ENCODE data around the gene EFHC1.
"Not testable (repeated sequence)": the region's sequence is repeated elsewhere in the genome, so short reads cannot be mapped to it uniquely, and the experiment has no call there.

The EFHC1 gene, protein sequence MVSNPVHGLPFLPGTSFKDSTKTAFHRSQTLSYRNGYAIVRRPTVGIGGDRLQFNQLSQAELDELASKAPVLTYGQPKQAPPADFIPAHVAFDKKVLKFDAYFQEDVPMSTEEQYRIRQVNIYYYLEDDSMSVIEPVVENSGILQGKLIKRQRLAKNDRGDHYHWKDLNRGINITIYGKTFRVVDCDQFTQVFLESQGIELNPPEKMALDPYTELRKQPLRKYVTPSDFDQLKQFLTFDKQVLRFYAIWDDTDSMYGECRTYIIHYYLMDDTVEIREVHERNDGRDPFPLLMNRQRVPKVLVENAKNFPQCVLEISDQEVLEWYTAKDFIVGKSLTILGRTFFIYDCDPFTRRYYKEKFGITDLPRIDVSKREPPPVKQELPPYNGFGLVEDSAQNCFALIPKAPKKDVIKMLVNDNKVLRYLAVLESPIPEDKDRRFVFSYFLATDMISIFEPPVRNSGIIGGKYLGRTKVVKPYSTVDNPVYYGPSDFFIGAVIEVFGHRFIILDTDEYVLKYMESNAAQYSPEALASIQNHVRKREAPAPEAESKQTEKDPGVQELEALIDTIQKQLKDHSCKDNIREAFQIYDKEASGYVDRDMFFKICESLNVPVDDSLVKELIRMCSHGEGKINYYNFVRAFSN

GRCh38 chr6:52419809-52420667 is at the start of gene EFHC1:
Gene EFHC1, plus strand, starts transcription at chr6:52420342. Its CDS starts 69 bp downstream, at chr6:52420411.
- peak; percentile 99 for DNase-seq

DNA sequence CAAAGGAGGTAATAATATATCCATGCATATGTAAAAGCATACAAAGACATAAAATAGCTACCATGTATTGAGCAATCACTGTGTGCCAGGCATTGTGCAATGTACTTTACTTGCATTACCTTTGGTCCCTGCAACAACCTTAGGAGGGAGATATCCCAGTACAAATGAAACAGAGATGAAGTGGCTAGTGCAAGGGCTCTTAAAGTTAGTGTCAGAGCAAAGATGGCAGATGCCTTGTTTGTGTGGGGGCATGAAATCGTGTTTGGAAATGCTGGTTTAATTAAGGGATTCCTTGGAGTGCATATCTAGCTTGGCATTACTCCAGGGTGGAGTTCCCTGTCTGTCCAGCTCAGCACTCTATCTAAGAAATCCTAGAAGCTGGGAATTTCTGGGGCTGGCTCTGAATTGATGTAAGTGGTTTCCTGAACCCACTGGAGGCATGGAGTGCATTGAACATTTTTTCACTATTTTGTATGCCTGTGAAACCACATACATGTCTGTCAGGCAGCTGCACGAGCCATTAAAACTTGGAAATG is 48.4 kb upstream of the EFHC1 start:
- no peak for DNase-seq

DNA sequence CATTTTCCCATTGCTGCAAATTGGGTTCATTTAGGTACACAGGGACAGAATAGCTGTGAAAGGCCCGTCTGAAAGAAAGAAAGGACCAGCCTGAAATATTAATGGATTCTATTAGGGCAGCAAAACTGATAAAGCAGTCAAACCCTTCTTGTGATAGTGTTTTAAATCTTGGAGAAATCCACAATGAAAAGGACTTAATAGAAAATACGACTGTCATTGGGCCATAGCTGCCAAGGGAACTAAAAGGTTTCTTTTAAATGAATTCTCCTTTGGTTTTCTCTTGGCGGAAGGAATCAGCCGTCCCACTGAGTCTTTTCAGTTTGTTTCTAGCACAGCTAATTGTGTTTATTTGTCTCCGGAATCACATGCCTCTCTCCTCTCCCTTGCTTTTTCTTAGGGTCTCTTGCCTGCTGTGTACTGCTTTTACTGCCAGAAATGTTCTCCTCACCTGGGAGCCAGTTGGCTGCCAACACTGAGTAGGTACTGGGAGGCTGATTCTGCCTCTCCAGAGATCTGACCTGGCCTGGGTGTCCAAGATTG is 46.9 kb upstream of the EFHC1 start:
- no peak for DNase-seq

GRCh38 chr6:52374247-52374646 is 45.9 kb upstream of the EFHC1 start:
- DNase-seq: no peak

DNA sequence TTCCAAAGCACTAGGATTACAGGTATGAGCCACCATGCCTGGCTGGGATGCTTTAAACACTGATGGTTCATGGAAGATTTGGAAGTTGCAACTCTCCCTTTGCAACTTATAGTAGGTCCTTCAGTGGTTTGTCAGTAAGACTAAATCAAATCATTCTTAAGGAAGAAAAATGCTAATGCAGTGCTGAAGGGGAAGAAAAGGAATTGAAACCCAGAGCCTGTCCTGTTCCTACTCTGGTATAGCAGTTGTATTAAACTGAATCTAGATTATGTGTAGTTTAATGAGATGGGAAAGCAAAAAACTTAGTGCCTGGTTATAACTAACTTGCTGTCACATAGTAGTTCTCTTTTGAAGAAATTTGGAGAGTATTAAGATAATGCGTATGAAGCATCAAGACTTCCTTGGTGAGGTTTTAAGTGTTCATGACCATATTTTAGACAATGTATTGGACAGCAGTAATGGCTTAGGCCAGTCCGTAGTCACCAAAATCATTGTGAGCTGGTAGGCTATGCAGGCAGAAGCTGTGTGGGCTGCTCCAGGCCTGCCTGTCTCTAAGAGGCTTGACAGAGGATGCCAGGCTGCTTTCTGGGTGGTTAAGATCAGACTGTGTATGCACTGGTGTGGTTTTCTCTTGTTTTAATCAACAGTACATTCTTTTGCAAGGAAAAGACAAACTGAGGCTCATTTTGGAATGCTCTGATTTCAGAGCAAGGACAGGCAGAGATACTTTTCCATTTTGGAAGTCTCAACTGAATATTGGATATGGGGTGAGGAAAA is 44.2 kb upstream of the EFHC1 start:
- DNase-seq: peak; percentile 49

- no peak for DNase-seq
Observed at GRCh38 chr6:52376763-52377162, 43.4 kb upstream of the EFHC1 start.

DNA sequence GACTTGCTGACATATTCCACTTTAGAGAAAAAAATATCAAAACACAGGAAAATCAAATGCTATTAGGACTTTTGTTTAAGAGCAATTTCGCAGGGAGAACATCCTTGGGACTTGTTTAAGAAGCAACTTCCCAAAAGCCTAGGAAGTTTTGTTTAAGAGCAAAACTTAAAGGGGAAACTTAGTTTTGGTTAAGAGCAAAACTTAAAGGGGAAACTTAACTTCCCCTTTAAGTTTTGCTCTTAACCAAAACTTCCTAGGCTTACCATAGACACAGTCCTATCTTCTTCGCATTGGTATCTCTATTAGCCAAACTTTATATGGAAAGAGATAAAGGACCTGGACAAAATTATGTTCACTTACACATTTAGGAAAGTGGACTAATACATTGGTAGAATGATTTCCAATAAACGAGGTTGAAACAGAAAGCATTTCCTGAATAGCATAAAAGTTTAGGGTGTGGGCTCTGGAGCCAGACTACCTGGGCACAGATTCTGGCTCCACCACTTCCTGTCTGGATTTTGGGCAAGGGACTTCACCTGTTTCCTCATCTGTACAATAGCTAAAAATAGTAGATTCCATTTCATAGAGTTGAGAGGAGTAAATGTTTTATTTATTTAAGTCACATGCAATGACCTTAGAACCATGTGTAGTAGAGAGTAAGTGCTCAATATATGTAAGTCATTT is 42.5 kb upstream of the EFHC1 start:
- peak; percentile 30 for DNase-seq

GRCh38 chr6:52381249-52381648 is 38.9 kb upstream of the EFHC1 start:
- no peak for DNase-seq

- DNase-seq: no peak
Observed at GRCh38 chr6:52384145-52384766, 35.9 kb upstream of the EFHC1 start.

- no peak for DNase-seq
Observed at GRCh38 chr6:52385074-52385473, 35.1 kb upstream of the EFHC1 start.

DNA sequence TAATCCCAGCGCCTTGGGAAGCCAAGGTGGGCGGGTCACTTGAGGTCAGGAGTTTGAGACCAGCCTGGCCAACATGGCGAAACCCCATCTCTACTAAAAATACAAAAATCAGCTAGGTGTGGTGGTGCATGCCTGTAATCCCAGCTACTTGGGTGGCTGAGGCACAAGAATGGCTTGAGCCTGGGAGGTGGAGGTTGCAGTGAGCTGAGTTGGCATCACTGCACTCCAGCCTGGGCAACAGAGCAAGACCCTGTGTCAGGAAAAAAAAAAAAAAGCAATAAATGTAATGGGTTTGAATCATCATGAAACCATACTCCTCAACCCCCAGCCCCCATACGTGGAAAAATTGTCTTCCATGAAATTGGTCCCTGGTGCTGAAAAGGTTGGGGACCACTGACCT is 32.0 kb upstream of the EFHC1 start:
- DNase-seq: not testable (repeated sequence)

DNA sequence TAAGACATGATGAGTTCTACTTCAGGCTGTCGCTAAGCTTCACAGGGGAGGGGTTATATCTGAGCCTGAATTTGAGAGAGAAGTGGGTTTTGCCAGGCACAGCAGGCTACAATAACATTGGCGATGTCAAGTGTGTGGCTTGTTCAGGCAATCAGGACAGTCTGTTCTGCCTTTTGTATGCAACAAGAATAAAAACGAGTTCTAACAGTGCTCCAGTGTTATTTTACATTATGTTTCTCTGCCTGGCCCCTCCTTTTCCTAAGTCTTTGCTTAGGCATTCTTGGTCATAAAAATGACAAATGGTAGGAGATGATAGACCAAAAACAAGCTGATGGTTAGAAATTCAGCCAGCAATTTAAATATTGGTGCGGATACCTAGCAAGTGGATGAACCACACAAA is 31.4 kb upstream of the EFHC1 start:
- DNase-seq: no peak

- no peak for DNase-seq
Observed at GRCh38 chr6:52389264-52389625, 30.9 kb upstream of the EFHC1 start.

GRCh38 chr6:52389626-52390360 is 30.3 kb upstream of the EFHC1 start:
- DNase-seq: peak; percentile 83

DNA sequence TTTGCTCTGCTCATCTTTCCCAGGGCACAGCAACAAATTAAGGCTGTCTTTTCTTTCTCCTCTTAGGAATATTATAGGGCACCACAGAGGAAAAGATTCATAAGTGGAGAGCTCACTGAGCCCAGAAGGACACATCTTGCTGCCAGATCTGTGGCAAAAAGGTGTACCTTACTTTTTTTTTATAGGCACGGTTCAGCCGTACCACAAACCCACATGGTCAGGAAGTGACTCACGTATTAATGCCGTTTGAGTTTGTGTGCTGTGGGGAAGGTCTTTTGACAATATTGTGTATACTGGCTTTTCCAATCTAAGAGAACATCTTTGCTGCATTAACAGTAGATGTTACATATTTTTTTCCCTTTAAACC is 29.8 kb upstream of the EFHC1 start:
- DNase-seq: peak; percentile 65

DNA sequence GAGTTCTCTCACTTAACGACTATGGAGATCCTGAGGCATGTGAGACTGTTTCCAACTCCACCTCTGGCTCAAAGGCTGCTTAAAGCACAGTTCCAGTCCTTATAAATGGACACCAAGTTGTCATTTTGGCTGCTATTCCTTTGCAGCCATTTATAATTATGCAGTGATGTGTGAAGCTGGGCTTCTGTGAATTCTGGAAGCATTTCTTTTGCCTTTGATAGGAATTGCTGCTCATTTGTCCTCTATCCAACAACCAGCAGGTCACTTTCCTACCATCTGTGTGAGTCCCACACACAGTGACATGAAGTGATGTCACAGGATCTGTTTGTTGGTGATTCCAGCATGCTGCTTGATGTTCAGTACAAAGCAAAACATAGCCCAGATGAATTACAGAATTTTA is 28.5 kb upstream of the EFHC1 start:
- no peak for DNase-seq

DNA sequence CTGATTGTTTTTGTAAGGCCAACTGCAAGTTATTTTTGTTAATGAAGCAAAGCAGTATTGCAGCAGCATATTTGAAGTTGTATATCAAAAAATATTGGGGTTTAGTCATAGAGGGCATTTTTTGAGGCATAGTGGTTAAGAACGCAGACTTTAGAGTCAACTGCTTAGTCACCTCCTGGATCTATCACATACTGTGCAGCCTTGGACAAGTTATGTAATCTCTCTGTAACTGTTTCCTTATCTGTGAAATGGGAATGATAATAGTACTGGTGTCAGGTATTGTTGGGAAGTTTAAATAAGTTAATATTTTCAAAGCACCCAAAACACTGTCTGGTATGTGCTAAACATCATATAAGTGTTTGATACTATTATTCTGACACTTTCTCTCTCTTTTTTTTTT is 27.2 kb upstream of the EFHC1 start:
- peak; percentile 23 for DNase-seq

DNA sequence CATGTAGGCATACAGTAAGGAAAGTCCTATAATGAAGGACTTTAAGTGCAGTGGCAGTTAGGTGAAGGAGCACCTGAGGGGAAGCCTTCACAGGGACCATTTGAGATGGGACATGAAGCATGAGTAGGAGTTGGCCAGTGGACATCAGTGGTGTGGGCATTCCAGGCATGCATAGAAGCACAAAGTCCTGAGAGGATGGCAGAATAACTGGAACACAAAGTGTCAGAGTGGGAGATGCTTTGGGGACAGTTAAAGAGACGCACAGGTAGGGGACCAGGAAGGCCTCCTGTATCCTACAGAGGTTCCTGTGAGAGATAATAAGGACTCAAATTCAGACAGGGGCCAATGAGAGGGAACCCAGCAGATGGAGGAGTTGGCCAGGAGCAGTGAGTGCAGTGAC is 26.4 kb upstream of the EFHC1 start:
- peak; percentile 21 for DNase-seq

DNA sequence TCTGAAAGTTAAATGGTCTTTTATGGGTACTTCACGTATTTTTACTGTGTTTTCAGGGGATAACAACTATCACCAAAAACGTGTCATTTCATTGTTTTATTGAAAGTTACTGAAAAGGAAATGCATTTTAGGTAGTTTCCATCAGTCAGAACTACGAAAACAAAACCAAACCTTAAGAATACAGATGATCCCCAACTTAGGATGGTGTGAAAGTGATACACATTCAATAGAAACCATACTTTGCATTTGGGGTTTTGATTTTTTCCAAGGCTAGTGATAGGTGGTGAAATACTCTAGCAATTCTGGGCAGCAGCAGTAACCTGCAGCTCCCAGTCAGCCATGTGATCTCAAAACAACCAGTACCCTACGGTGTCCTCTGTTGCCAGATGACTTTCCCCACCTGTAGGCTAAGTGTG is 25.9 kb upstream of the EFHC1 start:
- peak; percentile 45 for DNase-seq

DNA sequence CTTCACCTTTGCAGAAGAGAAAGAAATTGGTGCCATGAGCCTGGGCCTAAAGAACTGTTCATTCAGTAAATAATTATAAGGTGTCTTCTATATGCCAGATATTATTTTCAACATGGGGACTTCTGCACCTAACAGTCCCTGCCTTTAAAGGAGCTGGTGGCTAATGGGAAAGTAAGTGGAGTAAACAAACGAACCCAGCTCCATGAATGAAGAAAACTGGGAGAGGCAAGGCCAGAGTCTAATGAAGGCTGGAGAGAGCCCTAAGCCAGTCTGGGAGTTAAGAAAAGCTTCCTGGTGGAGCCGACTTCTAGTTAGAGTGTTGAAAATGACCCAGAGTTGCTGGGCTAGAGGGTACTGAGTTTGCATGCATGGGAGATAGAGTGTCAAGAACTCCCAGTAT is 24.2 kb upstream of the EFHC1 start:
- no peak for DNase-seq
